ENCODE results near the gene FBXO47. TPM values are rescaled to one million over a fixed set of nuclear protein-coding genes. Genes with fewer than 3 reads are reported as not detected.
A peak's percentile ranks its signal among the peaks of the same experiment; 100 is the strongest.

Gene FBXO47
- total RNA-seq, 1 donor from 2014 or later: not detected

DNA sequence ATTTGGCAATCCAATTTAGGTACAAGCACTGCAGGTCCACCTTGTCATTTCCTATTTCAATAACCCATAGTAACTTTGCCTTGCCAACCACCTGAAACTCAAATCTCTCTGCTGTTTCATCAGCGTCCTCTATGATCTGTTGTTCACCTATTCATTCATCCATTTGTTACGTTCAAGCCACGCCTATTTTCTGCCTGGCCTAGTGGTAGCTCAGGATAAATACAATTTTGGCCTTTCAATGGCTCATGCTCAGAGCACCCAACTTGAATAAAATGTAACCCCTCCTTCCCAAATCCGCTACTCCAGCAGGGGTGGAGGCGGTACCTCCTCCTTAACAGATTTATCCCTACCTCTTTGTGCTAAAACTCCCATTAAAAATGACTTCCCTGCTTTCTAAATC, 3.6 kb upstream of the FBXO47 start:
- Mint-ChIP-seq H3K4me3 (no peak overlapping the region), H3K27me3 (ENCODE audit: low read depth) (no peaks in the 10 kb centered on the region), H3K9me3 (no peaks in the 10 kb centered on the region), H3K4me1 (peaks cover 13% of the 10 kb centered on the region), H3K36me3 (no peaks in the 10 kb centered on the region), H3K27ac (no peak overlapping the region)
- TF ChIP-seq, protein P1, sequence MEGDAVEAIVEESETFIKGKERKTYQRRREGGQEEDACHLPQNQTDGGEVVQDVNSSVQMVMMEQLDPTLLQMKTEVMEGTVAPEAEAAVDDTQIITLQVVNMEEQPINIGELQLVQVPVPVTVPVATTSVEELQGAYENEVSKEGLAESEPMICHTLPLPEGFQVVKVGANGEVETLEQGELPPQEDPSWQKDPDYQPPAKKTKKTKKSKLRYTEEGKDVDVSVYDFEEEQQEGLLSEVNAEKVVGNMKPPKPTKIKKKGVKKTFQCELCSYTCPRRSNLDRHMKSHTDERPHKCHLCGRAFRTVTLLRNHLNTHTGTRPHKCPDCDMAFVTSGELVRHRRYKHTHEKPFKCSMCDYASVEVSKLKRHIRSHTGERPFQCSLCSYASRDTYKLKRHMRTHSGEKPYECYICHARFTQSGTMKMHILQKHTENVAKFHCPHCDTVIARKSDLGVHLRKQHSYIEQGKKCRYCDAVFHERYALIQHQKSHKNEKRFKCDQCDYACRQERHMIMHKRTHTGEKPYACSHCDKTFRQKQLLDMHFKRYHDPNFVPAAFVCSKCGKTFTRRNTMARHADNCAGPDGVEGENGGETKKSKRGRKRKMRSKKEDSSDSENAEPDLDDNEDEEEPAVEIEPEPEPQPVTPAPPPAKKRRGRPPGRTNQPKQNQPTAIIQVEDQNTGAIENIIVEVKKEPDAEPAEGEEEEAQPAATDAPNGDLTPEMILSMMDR (IDR thresholded peaks at IDR 0.05; ENCODE audit: unreplicated experiment): no peak
- no peak for DNase-seq (ENCODE audit: low spot score in 2 of 2, unreplicated experiment in 2 of 2)

DNA sequence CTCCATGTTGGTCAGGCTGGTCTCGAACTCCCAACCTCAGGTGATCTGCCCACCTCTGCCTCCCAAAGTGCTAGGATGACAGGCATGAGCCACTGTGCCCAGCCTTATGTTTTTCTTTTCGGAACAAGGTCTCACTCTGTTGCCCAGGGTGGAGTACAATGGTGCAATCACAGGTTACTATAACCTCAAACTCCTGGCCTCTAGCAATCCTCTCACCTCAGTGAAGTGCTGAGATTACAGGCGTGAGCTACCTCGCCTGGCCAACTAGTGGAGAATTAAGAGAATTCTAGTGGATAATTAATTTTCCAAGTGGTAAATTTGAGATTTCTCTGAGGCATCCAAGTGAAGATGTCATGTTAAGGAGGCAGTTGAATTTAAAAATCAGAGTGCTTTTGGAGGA, 2.9 kb upstream of the FBXO47 start:
- DNase-seq (ENCODE audit: low spot score in 2 of 2, unreplicated experiment in 2 of 2): no peak
- no peaks in the 10 kb centered on the region for H3K27me3 Mint-ChIP-seq (ENCODE audit: low read depth)

DNA sequence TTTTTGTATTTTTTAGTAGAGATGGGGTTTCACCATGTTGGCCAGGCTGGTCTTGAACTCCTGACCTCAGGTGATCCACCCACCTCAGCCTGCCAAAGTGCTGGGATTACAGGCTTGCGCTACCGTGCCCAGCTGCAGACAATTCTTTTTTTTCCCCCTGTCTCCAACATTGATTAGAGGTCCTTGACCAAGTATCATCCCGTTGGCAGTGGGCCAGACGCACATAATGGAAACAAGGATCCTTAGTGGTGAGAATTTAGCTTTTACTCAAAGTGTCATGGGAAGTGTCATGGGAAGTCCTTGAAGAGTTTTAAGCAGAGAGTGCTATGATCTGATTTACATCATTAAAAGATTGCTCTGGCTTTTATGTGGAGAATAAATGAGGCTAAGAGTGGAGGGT, 2.1 kb upstream of the FBXO47 start:
- H3K4me3 Mint-ChIP-seq: no peak overlapping the region
- no peaks in the 10 kb centered on the region for H3K36me3 Mint-ChIP-seq
- H3K27ac Mint-ChIP-seq: no peak overlapping the region
- H3K9me3 Mint-ChIP-seq: no peaks in the 10 kb centered on the region
- H3K4me1 Mint-ChIP-seq: peaks cover 13% of the 10 kb centered on the region
- TF ChIP-seq, protein P1 (IDR thresholded peaks at IDR 0.05; ENCODE audit: unreplicated experiment): no peak
- no peaks in the 10 kb centered on the region for H3K27me3 Mint-ChIP-seq (ENCODE audit: low read depth)
- DNase-seq (ENCODE audit: low spot score in 2 of 2, unreplicated experiment in 2 of 2): no peak

More for the DNA sequence above, 2.9 kb upstream of the FBXO47 start:
- peaks cover 13% of the 10 kb centered on the region for H3K4me1 Mint-ChIP-seq
- no peak overlapping the region for H3K4me3 Mint-ChIP-seq
- H3K36me3 Mint-ChIP-seq: no peaks in the 10 kb centered on the region
- H3K9me3 Mint-ChIP-seq: no peaks in the 10 kb centered on the region
- H3K27ac Mint-ChIP-seq: no peak overlapping the region
- TF ChIP-seq, protein P1 (IDR thresholded peaks at IDR 0.05; ENCODE audit: unreplicated experiment): no peak

DNA sequence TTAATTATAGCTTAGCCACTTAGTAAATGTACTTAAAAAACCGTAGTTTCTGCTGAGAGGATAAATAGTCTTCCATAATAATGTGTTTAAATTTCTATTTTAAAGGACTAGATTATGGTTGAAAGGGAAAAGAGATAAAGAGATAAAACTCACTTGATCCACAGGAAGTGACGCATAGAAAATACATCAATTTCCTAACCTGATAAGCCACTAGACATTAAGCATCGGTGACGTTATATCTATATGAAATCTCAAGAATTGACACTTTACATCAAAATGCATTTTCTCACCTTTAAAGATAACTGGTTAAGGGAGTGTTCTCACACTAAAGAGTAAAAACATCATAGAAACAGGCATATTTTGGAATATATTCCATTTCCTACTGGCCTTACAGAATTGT, 5.8 kb downstream of the FBXO47 start:
- Mint-ChIP-seq H3K4me1 (peaks cover 29% of the 10 kb centered on the region), H3K9me3 (no peaks in the 10 kb centered on the region), H3K36me3 (no peaks in the 10 kb centered on the region), H3K27ac (peak overlapping the region; percentile 60), H3K27me3 (ENCODE audit: low read depth) (no peaks in the 10 kb centered on the region), H3K4me3 (no peak overlapping the region)
- no peak for DNase-seq (ENCODE audit: low spot score in 2 of 2, unreplicated experiment in 2 of 2)
- TF ChIP-seq, protein P1 (IDR thresholded peaks at IDR 0.05; ENCODE audit: unreplicated experiment): no peak

DNA sequence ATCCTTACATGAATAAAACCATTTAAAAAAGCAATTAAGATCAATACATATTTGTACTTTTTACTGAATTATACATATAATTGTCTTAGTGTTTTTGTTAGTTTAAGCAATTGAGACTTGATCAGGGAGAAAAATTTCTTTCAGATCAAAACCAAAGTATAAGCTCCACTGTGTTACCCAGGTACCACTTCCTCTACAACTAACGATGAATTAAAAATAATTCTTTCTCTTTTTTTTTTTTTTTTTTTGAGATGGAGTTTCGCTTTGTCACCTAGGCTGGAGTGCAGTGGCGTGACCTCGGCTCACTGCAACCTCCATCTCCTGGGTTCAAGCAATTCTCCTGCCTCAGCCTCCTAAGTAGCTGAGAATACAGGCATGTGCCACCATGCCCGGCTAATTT, 6.8 kb downstream of the FBXO47 start:
- Mint-ChIP-seq H3K27ac (no peak overlapping the region), H3K9me3 (no peaks in the 10 kb centered on the region), H3K4me3 (no peak overlapping the region), H3K4me1 (peaks cover 29% of the 10 kb centered on the region), H3K36me3 (no peaks in the 10 kb centered on the region), H3K27me3 (ENCODE audit: low read depth) (no peaks in the 10 kb centered on the region)
- TF ChIP-seq, protein P1 (IDR thresholded peaks at IDR 0.05; ENCODE audit: unreplicated experiment): no peak
- no peak for DNase-seq (ENCODE audit: low spot score in 2 of 2, unreplicated experiment in 2 of 2)

DNA sequence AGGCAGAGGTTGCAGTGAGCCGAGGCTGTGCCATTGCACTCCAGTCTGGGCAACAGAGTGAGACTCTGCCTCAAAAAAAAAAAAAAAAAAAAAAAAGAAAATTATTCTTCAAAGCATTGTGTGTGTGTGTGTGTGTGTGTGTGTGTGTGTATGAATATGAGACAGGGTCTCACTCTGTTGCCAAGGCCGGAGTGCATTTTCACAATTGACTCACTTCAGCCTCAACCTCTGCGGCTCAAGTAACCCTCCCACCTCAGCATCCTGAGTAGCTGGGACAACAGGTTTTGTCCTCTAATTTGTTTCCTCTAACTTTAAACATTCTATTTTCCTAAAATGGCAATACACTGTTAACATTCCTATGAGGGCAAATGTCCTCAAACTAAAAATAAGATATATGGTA, 7.7 kb downstream of the FBXO47 start:
- Mint-ChIP-seq H3K27me3 (ENCODE audit: low read depth) (no peaks in the 10 kb centered on the region), H3K9me3 (no peaks in the 10 kb centered on the region), H3K36me3 (no peaks in the 10 kb centered on the region), H3K4me1 (peaks cover 29% of the 10 kb centered on the region), H3K27ac (peak overlapping the region; percentile 95), H3K4me3 (no peak overlapping the region)
- TF ChIP-seq, protein P1 (IDR thresholded peaks at IDR 0.05; ENCODE audit: unreplicated experiment): no peak
- DNase-seq (ENCODE audit: low spot score in 2 of 2, unreplicated experiment in 2 of 2): no peak
